IMR-90 (cell line): ENCODE results near the gene GSK3B. TPM values are rescaled to one million over a fixed set of nuclear protein-coding genes. Genes with fewer than 3 reads are reported as not detected.

Experiments used
- ATAC-seq: fragments of 200-7000 bp; cut with Tn5 transposase; 2 replicates; pipeline ENCODE4 v1.9.1; 2020; ENCODE audit warnings: low read depth, mild to moderate bottlenecking, moderate library complexity
- BruUV-seq: library from RNA; stranded (reverse); fragments of 400-500 nt; replicated peaks from 2 replicates; lab custom pipeline; 2021; lab: Mats Ljungman, UMichigan
- CTCF ChIA-PET: fragments of 300-600 bp; formaldehyde crosslinking; extraction: SDS; loops from one replicate; lab custom pipeline; 2021; ENCODE audit warnings: antibody characterized with exemption; lab: Yijun Ruan, JAX
- POLR2A ChIA-PET: fragments of 300-600 bp; sonication (Branson Sonifier 250); formaldehyde crosslinking; loops from one replicate; lab custom pipeline; 2022; ENCODE audit warnings: antibody characterized with exemption; ENCODE audit not compliant: unreplicated experiment; lab: Charles Lee
- DNase-seq: peaks from one replicate; pipeline ENCODE4 v3.0.0; 2013
- H2AFZ ChIP-seq: replicated peaks from 2 replicates; pipeline ENCODE3; 2013; ENCODE audit warnings: low read length, mild to moderate bottlenecking; ENCODE audit not compliant: poor library complexity
- H2AK5ac ChIP-seq: 2 replicates; pipeline ENCODE4 v1.6.1; 2013; ENCODE audit warnings: low read depth, low read length, inconsistent platforms
- H2AK9ac ChIP-seq: replicated peaks from 2 replicates; pipeline ENCODE3; 2013; ENCODE audit warnings: mild to moderate bottlenecking, low read depth, low read length, moderate library complexity; ENCODE audit not compliant: poor library complexity
- H2BK120ac ChIP-seq: 2 replicates; pipeline ENCODE4 v1.6.1; 2013; ENCODE audit warnings: low read depth, low read length, inconsistent platforms
- H2BK15ac ChIP-seq: 3 replicates; pipeline ENCODE4 v1.6.1; 2013; ENCODE audit warnings: low read depth, low read length, inconsistent platforms
- H2BK20ac ChIP-seq: 2 replicates; pipeline ENCODE4 v1.6.1; 2013; ENCODE audit warnings: low read depth, mild to moderate bottlenecking, inconsistent platforms, low read length, moderate library complexity
- H2BK5ac ChIP-seq: 2 replicates; pipeline ENCODE4 v1.6.1; 2013; ENCODE audit warnings: mild to moderate bottlenecking, low read depth, low read length, inconsistent platforms; ENCODE audit not compliant: poor library complexity, severe bottlenecking
- H3K14ac ChIP-seq: replicated peaks from 2 replicates; pipeline ENCODE4 v1.6.1; 2013; ENCODE audit warnings: low read depth, low read length, inconsistent platforms
- H3K18ac ChIP-seq: 2 replicates; pipeline ENCODE4 v1.6.1; 2013; ENCODE audit warnings: low read depth, low read length, control low read depth
- H3K23ac ChIP-seq: 2 replicates; pipeline ENCODE4 v1.6.1; 2013; ENCODE audit warnings: low read depth, low read length, inconsistent platforms
- H3K27ac ChIP-seq: 2 replicates; pipeline ENCODE4 v1.5.1; 2013; ENCODE audit warnings: mild to moderate bottlenecking, control low read depth, low read length; ENCODE audit not compliant: insufficient read depth
- H3K27me3 ChIP-seq: 2 replicates; pipeline ENCODE4 v1.6.1; 2013; ENCODE audit warnings: low read length; ENCODE audit not compliant: control insufficient read depth, insufficient read depth
- H3K36me3 ChIP-seq: 2 replicates; pipeline ENCODE4 v1.6.1; 2013; ENCODE audit warnings: low read length, mixed read lengths; ENCODE audit not compliant: control insufficient read depth, insufficient read depth
- H3K4ac ChIP-seq: 2 replicates; pipeline ENCODE4 v1.6.1; 2013; ENCODE audit warnings: low read depth, low read length, inconsistent platforms
- H3K4me1 ChIP-seq: 2 replicates; pipeline ENCODE4 v1.6.1; 2013; ENCODE audit warnings: low read length, mixed read lengths; ENCODE audit not compliant: control insufficient read depth, insufficient read depth
- H3K4me2 ChIP-seq: 2 replicates; pipeline ENCODE4 v1.6.1; 2013; ENCODE audit warnings: low read depth, mild to moderate bottlenecking, control low read depth, low read length, moderate library complexity
- H3K4me3 ChIP-seq: 2 replicates; pipeline ENCODE4 v1.5.1; 2013; ENCODE audit warnings: low read depth, mild to moderate bottlenecking, control low read depth, low read length, moderate library complexity; ENCODE audit not compliant: insufficient read depth
- H3K56ac ChIP-seq: 2 replicates; pipeline ENCODE4 v1.6.1; 2013; ENCODE audit warnings: low read length, inconsistent platforms; ENCODE audit not compliant: insufficient read depth; ENCODE audit errors: extremely low read depth
- H3K79me1 ChIP-seq, 2 experiments: 2 replicates each; pipeline ENCODE4 v1.6.1; 2013; ENCODE audit warnings: low read length in 2 of 2, inconsistent platforms in 1 of 2, low read depth in 1 of 2
- H3K9ac ChIP-seq: 2 replicates; pipeline ENCODE4 v1.6.1; 2013; ENCODE audit warnings: low read depth, low read length, control low read depth
- H3K9me1 ChIP-seq: 2 replicates; pipeline ENCODE4 v1.6.1; 2013; ENCODE audit warnings: low read length, inconsistent platforms; ENCODE audit not compliant: insufficient read depth
- H3K9me3 ChIP-seq: 2 replicates; pipeline ENCODE4 v1.6.1; 2013; ENCODE audit warnings: low read length; ENCODE audit not compliant: control insufficient read depth, insufficient read depth
- H4K20me1 ChIP-seq: 2 replicates; pipeline ENCODE4 v1.6.1; 2013; ENCODE audit warnings: low read length, inconsistent platforms; ENCODE audit not compliant: insufficient read depth
- H4K5ac ChIP-seq: 2 replicates; pipeline ENCODE4 v1.6.1; 2013; ENCODE audit warnings: mild to moderate bottlenecking, low read depth, low read length, control low read depth
- H4K8ac ChIP-seq, 2 experiments: 2 replicates each; pipeline ENCODE4 v1.6.1; 2013; ENCODE audit warnings: low read depth in 2 of 2, low read length in 2 of 2, control low read depth in 1 of 2, inconsistent platforms in 1 of 2
- H4K91ac ChIP-seq: 2 replicates; pipeline ENCODE4 v1.6.1; 2013; ENCODE audit warnings: low read depth, low read length, inconsistent platforms; ENCODE audit not compliant: insufficient read depth
- RFX5 ChIP-seq: IDR thresholded peaks from 2 replicates; pipeline ENCODE4 v1.8.0; 2012; ENCODE audit warnings: low read depth, mild to moderate bottlenecking, low read length, moderate library complexity
- WGBS, 2 experiments: methylation state at CpG; one replicate each; pipeline versions ENCODE4 v1.1.5 to v1.1.7; 2013; ENCODE audit warnings: missing lambda C conversion rate in 2 of 2; ENCODE audit not compliant: insufficient read length in 1 of 2; ENCODE audit errors: extremely low coverage in 2 of 2; 5-methylcytosine and 5-hydroxymethylcytosine counted together
- dilution Hi-C: fragments of 300-500 bp; cut with HindIII; formaldehyde crosslinking; loops from one replicate; pipeline ENCODE4 v1.14.3; 2018; ENCODE audit warnings: low sequenced_read_pairs; ENCODE audit not compliant: unreplicated experiment
- in situ Hi-C: fragments of 300-500 bp; cut with MboI; formaldehyde crosslinking; loops from 3 replicates; pipeline ENCODE4 v1.14.3; 2019; ENCODE audit warnings: low sequenced_read_pairs, inconsistent platforms, mixed read lengths
- intact Hi-C: fragments of 100-400 bp; cut with micrococcal nuclease; formaldehyde crosslinking; loops from 2 replicates; pipeline ENCODE4 v1.10.0; 2022
- polyA plus RNA-seq, 3 experiments: library from polyadenylated mRNA; depleted of rRNA; stranded (reverse); fragments of >200 nt; gene quantifications; 2 replicates each; pipeline ENCODE4 v1.2.3, GENCODE V29; 2012; ENCODE audit warnings: low replicate concordance in 1 of 3
- total RNA-seq: library from RNA; depleted of rRNA; stranded (reverse); fragments of >200 nt; gene quantifications from 2 replicates; pipeline ENCODE4 v1.2.3, GENCODE V29; 2012

GSK3B gene
- total and polyA plus RNA-seq, 2 of the 4 experiments (the other 2 are of a cell fraction), result 19.2 to 33.2 TPM

DNA sequence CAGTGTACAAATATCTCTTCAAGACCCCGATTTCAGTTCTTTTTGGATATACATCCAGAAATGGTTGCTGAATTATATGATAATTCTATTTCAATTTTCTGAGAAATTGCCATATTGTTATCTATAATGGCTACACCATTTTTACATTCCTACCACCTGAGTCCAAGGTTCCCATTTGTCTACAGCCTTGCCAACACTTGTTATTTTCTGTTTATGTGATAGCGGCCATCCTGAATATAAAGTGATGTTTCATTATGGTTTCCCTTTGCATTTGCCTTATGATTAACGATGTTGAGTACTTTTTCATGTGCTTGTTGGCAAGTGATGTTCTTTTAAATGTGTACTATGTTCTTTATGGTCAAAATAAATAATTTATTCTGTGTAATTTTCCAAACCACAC lies 303.9 kb downstream of the GSK3B start:
- H2AK9ac ChIP-seq, result no peak overlapping the region
- no peak overlapping the region for H2BK20ac ChIP-seq
- H3K4me1 ChIP-seq, result 0 out of 2 replicates have a peak, but pooled peaks cover 2% of the 10 kb centered on the region
- ChIA-PET POLR2A (no interaction called here), CTCF (no interaction called here)
- no peak overlapping the region for H2AFZ ChIP-seq
- no peak overlapping the region for H2BK15ac ChIP-seq
- H3K36me3 ChIP-seq, result no peaks in the 10 kb centered on the region
- dilution Hi-C loops (no loop called here), intact Hi-C loops (no loop called here), in situ Hi-C loops (no loop called here)
- H4K5ac ChIP-seq, result no peak overlapping the region
- no peaks in the 10 kb centered on the region for H3K9me1 ChIP-seq
- H3K23ac ChIP-seq, result no peak overlapping the region
- H4K8ac ChIP-seq, result no peak overlapping the region
- H3K14ac ChIP-seq, result no peak overlapping the region
- H3K4me2 ChIP-seq, result no peak overlapping the region
- no peak overlapping the region for H3K27ac ChIP-seq
- H2BK5ac ChIP-seq, result no peak overlapping the region
- H3K79me1 ChIP-seq, result no peaks in the 10 kb centered on the region
- H3K4ac ChIP-seq, result no peak overlapping the region
- H4K91ac ChIP-seq, result no peak overlapping the region
- ATAC-seq (no peak), DNase-seq (no peak)
- H3K27me3 ChIP-seq, result peaks cover 3% of the 10 kb centered on the region
- no peak overlapping the region for H3K4me3 ChIP-seq
- H3K9me3 ChIP-seq, result no peaks in the 10 kb centered on the region
- WGBS, 2 experiments, result no CpG with 5 or more reads among the region's 3 CpGs
- no peak overlapping the region for H2BK120ac ChIP-seq
- no TSS peak for BruUV-seq
- H4K20me1 ChIP-seq, result no peaks in the 10 kb centered on the region
- no peak for TF ChIP-seq RFX5
- no peak overlapping the region for H3K56ac ChIP-seq
- H3K18ac ChIP-seq, result no peak overlapping the region
- H3K9ac ChIP-seq, result no peak overlapping the region
- H2AK5ac ChIP-seq, result no peak overlapping the region
